HL-60 (cell line): Measurements from ENCODE around the gene DDOST.
"Not testable (repeated sequence)": the region's sequence is repeated elsewhere in the genome, so short reads cannot be mapped to it uniquely, and the experiment has no call there.

Experiments used
- DNase-seq, 2 experiments: peaks; one replicate each; pipeline ENCODE4 v3.0.0-alpha.2; 2010 to 2020; ENCODE audit warnings: low read depth in 1 of 2, low spot score in 1 of 2
- H3K27ac ChIP-seq: fragments of 250-450 bp; sonication (Bioruptor Pico); replicated peaks from 2 replicates; pipeline ENCODE4 v1.5.1; 2020; ENCODE audit warnings: mild to moderate bottlenecking, moderate library complexity
- H3K27me3 ChIP-seq: fragments of 250-450 bp; sonication (Bioruptor Pico); 2 replicates; pipeline ENCODE4 v1.5.1; 2021; ENCODE audit warnings: mild to moderate bottlenecking, moderate library complexity; ENCODE audit not compliant: insufficient read depth, poor library complexity, severe bottlenecking
- H3K4me3 ChIP-seq: replicated peaks from 2 replicates; pipeline ENCODE4 v1.5.1; 2011; ENCODE audit warnings: mild to moderate bottlenecking, control low read depth, low read length; ENCODE audit not compliant: insufficient read depth
- GABPA ChIP-seq: IDR thresholded peaks from 2 replicates; pipeline ENCODE4 v1.6.1; 2012; ENCODE audit warnings: low read depth
- POLR2AphosphoS5 ChIP-seq: IDR thresholded peaks from 2 replicates; pipeline ENCODE4 v1.6.1; 2012; ENCODE audit warnings: low read depth
- SPI1 ChIP-seq: IDR thresholded peaks from 2 replicates; pipeline ENCODE4 v1.6.1; 2012; ENCODE audit warnings: low read depth, mild to moderate bottlenecking, borderline replicate concordance
- TF ChIP-seq, protein P1 (sequence below): IDR thresholded peaks from one replicate; pipeline ENCODE4 v1.5.1; 2011; ENCODE audit warnings: low read length, control low read depth, inconsistent platforms; ENCODE audit not compliant: insufficient read depth
- TF ChIP-seq, protein P2 (sequence below): IDR thresholded peaks from 2 replicates; pipeline ENCODE4 v1.6.1; 2012; ENCODE audit warnings: low read depth; ENCODE audit not compliant: insufficient replicate concordance

Gene DDOST

DNA sequence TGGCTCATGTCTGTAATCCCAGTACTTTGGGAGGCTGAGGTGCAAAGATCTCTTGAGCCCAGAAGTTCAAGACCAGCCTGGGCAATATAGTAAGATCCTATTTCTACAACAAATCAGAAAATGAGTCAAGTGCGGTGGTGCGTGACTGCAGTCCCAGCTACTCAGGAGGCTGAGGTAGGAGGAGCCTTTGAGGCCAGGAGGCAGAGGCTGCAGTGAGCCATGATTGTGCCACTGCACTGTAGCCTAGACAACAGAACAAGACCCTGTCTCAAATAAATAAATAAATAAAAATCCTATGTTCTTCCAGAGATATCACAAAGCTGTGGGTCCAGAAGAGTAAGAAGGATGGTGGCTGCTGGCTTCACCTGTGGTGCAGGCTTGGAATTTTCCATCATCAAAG, 50.2 kb downstream of the DDOST start:
- no peak overlapping the region for H3K27ac ChIP-seq
- H3K27me3 ChIP-seq: no peaks in the 10 kb centered on the region
- DNase-seq: no peak
- TF ChIP-seq SPI1: no peak
- no peak overlapping the region for H3K4me3 ChIP-seq

DNA sequence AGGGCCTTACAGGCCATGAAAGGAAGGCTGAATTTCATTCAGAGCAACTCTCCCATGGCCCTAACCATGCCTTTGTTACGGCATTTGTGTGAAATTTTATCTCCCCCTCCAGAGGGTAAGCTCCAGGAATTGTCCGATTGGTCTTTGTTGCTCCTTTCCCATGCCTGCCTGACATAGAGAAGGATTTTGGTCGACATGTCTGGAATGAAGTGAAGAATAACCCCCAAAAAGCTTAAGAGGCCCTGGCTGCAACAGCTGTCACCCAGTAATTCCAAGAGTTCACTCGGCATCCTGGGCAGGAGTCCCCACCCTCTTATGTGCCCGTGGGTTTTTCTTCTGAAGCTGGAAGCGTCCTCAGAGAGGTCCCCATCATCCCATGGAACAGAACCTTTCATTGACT, 51.6 kb downstream of the DDOST start:
- no peak for DNase-seq
- TF ChIP-seq, protein P1, sequence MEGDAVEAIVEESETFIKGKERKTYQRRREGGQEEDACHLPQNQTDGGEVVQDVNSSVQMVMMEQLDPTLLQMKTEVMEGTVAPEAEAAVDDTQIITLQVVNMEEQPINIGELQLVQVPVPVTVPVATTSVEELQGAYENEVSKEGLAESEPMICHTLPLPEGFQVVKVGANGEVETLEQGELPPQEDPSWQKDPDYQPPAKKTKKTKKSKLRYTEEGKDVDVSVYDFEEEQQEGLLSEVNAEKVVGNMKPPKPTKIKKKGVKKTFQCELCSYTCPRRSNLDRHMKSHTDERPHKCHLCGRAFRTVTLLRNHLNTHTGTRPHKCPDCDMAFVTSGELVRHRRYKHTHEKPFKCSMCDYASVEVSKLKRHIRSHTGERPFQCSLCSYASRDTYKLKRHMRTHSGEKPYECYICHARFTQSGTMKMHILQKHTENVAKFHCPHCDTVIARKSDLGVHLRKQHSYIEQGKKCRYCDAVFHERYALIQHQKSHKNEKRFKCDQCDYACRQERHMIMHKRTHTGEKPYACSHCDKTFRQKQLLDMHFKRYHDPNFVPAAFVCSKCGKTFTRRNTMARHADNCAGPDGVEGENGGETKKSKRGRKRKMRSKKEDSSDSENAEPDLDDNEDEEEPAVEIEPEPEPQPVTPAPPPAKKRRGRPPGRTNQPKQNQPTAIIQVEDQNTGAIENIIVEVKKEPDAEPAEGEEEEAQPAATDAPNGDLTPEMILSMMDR: no peak
- TF ChIP-seq SPI1: no peak
- no peak for TF ChIP-seq GABPA
- TF ChIP-seq, protein P2, sequence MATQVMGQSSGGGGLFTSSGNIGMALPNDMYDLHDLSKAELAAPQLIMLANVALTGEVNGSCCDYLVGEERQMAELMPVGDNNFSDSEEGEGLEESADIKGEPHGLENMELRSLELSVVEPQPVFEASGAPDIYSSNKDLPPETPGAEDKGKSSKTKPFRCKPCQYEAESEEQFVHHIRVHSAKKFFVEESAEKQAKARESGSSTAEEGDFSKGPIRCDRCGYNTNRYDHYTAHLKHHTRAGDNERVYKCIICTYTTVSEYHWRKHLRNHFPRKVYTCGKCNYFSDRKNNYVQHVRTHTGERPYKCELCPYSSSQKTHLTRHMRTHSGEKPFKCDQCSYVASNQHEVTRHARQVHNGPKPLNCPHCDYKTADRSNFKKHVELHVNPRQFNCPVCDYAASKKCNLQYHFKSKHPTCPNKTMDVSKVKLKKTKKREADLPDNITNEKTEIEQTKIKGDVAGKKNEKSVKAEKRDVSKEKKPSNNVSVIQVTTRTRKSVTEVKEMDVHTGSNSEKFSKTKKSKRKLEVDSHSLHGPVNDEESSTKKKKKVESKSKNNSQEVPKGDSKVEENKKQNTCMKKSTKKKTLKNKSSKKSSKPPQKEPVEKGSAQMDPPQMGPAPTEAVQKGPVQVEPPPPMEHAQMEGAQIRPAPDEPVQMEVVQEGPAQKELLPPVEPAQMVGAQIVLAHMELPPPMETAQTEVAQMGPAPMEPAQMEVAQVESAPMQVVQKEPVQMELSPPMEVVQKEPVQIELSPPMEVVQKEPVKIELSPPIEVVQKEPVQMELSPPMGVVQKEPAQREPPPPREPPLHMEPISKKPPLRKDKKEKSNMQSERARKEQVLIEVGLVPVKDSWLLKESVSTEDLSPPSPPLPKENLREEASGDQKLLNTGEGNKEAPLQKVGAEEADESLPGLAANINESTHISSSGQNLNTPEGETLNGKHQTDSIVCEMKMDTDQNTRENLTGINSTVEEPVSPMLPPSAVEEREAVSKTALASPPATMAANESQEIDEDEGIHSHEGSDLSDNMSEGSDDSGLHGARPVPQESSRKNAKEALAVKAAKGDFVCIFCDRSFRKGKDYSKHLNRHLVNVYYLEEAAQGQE: no peak
- TF ChIP-seq POLR2AphosphoS5: no peak
- Histone ChIP-seq H3K27me3 (no peaks in the 10 kb centered on the region), H3K27ac (no peak overlapping the region), H3K4me3 (no peak overlapping the region)

DNA sequence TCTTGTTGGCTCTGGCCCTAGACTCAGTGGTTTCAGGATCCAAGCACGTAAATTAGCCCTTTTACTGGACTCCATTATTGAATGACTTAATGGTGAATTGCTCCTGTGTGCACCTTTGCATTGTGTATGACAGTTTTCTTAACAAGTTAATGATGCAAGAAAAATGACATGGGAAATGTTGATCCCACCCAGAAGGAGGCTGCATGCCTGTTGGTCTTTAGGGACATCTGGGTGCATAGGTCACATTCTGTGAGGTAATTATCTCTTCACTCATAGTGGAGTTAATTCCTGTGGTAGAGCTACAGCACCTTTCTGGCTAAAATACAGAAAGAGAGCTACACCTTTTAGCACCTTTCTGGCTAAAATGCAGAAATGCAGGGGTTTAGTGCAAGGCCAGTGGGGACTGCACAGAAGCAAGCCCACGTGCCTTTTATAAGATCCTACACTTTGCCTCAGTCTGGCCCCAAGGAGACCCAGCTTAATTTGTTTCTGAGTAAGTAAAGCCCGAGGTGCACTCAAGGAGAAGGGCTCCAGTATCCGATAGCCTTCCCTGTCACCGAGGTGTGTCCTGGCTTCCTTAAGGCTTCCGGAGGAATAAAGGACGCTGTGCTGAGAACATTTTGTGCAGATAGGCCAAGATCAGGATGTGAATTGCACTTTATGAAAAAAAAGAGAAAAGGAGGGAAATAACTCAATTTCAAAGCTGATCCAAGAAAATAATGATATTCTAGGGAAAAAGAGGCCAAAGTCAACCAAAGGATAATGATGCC, 54.2 kb downstream of the DDOST start:
- H3K4me3 ChIP-seq, DNase-seq, H3K27me3 ChIP-seq: not testable (repeated sequence)
- peak overlapping the region; percentile 50 for H3K27ac ChIP-seq

DNA sequence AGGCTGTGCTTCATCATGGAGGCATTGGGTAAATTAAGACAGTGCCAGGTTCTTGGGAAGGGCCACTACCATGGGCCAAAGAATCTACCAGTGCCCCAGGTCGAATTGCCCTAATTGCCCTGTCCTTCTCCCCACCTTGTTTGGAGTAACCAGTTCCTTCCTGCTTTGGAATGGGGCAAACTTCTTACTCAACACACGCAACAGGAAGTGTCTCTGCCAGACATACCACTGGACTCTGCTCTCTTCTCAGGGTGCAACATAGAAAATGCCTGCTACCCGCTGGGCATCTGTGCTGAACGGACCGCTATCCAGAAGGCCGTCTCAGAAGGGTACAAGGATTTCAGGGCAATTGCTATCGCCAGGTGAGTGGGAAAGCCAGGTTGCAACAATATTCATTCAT, 56.5 kb downstream of the DDOST start:
- no peaks in the 10 kb centered on the region for H3K27me3 ChIP-seq
- TF ChIP-seq, protein P1: no peak
- TF ChIP-seq POLR2AphosphoS5 (peak; percentile 37; the same call in 1 of the 2 replicates), SPI1 (peak; percentile 84), GABPA (no peak)
- TF ChIP-seq, protein P2: no peak
- DNase-seq: peak; percentile 77 to 81
- no peak overlapping the region for H3K4me3 ChIP-seq
- H3K27ac ChIP-seq: peak overlapping the region; percentile 79
